ENCODE results near the gene MAEA. TPM values are rescaled to one million over a fixed set of nuclear protein-coding genes. Genes with fewer than 3 reads are reported as not detected.

The MAEA gene
- total RNA-seq, 3 donors from 2014 or later, result 49.9 to 76.7 (median 62.3) TPM

- Histone ChIP-seq H3K9me3 (no peaks in the 10 kb centered on the region), H3K27ac (no peak overlapping the region), H3K36me3 (peaks cover 4% of the 10 kb centered on the region), H3K4me3 (no peak overlapping the region), H3K4me1 (no peaks in the 10 kb centered on the region), H3K27me3 (no peaks in the 10 kb centered on the region)
- no peak for DNase-seq (ENCODE audit: low spot score in 2 of 2)
- TF ChIP-seq POLR2AphosphoS5 (IDR thresholded peaks at IDR 0.05) (no peak), POLR2A (IDR thresholded peaks at IDR 0.05) (no peak), CTCF (IDR thresholded peaks at IDR 0.05) (no peak)
- intact Hi-C loops (cut with DNase I; ENCODE audit: low total_unique reads), result no loop called here
Observed at GRCh38 chr4:1317177-1318045, 27.7 kb downstream of the MAEA start.

DNA sequence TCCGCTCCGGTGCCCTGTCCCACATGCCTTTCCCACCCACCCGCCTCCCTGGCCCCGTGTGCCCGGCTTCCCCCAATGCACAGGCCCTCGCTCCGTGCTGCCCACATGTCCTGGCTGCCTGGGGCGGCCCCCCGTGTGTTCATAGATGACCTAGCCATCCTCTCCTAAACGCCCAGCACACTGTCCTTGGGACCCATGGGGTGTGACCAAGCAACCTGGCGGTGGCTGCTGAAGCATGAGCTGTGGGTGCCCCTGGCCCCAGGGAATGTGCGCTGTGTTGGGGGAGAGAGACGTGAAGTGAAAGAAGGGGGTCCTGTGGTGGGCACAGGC, 28.3 kb downstream of the MAEA start:
- no peaks in the 10 kb centered on the region for H3K27me3 ChIP-seq
- no peaks in the 10 kb centered on the region for H3K9me3 ChIP-seq
- no peak overlapping the region for H3K4me3 ChIP-seq
- H3K27ac ChIP-seq, result no peak overlapping the region
- H3K4me1 ChIP-seq, result no peaks in the 10 kb centered on the region
- H3K36me3 ChIP-seq, result peaks cover 4% of the 10 kb centered on the region
- TF ChIP-seq CTCF (IDR thresholded peaks at IDR 0.05) (no peak), POLR2A (IDR thresholded peaks at IDR 0.05) (no peak), POLR2AphosphoS5 (IDR thresholded peaks at IDR 0.05) (no peak)
- DNase-seq (ENCODE audit: low spot score in 2 of 2), result no peak
- intact Hi-C loops (cut with DNase I; ENCODE audit: low total_unique reads), result no loop called here

- DNase-seq (ENCODE audit: low spot score in 2 of 2), result no peak
- H3K27me3 ChIP-seq, result no peaks in the 10 kb centered on the region
- no peaks in the 10 kb centered on the region for H3K9me3 ChIP-seq
- no peak overlapping the region for H3K27ac ChIP-seq
- H3K4me1 ChIP-seq, result no peaks in the 10 kb centered on the region
- H3K4me3 ChIP-seq, result no peak overlapping the region
- peaks cover 4% of the 10 kb centered on the region for H3K36me3 ChIP-seq
- intact Hi-C loops (cut with DNase I; ENCODE audit: low total_unique reads), result no loop called here
- no peak for TF ChIP-seq POLR2AphosphoS5 (IDR thresholded peaks at IDR 0.05)
- no peak for TF ChIP-seq CTCF (IDR thresholded peaks at IDR 0.05)
- TF ChIP-seq POLR2A (IDR thresholded peaks at IDR 0.05), result no peak
Observed at GRCh38 chr4:1318488-1319213, 29.0 kb downstream of the MAEA start.

DNA sequence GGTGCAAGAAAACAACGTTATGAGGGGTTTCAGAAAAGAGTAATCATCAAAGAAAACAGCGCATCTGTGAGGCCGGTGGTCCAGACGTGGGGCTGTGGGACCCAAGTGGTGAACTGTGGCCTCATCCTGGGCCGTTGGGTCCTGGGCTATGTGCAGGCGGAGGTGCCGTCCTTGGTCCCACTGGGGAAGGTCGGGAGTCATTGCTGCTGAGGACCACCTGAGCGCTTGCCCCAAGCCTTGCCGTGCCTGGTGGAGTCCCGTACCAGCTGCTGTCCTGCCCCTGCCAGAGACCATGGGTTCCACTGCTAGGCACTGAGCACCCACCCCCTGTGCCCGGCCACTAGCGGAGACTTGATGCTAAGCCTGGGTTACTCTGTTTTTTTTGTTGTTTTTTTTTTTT, 31.8 kb downstream of the MAEA start:
- TF ChIP-seq POLR2A (IDR thresholded peaks at IDR 0.05) (no peak), CTCF (IDR thresholded peaks at IDR 0.05) (no peak), POLR2AphosphoS5 (IDR thresholded peaks at IDR 0.05) (no peak)
- no peak for DNase-seq (ENCODE audit: low spot score in 2 of 2)
- no peaks in the 10 kb centered on the region for H3K9me3 ChIP-seq
- H3K4me3 ChIP-seq, result no peak overlapping the region
- H3K27ac ChIP-seq, result no peak overlapping the region
- intact Hi-C loops (cut with DNase I; ENCODE audit: low total_unique reads), result loop anchor here (2.0 kb wide), 1 partner anchor 43 kb away; no protein-coding TSS in a partner anchor
- H3K27me3 ChIP-seq, result no peaks in the 10 kb centered on the region
- H3K36me3 ChIP-seq, result no peaks in the 10 kb centered on the region
- H3K4me1 ChIP-seq, result no peaks in the 10 kb centered on the region
